Karpas-422 (cell line): ENCODE data around the gene WDR72. TPM values are rescaled to one million over a fixed set of nuclear protein-coding genes. Genes with fewer than 3 reads are reported as not detected.

ENCODE experiments used
- DNase-seq: peaks from one replicate; pipeline ENCODE4 v3.0.0-alpha.2; 2015
- H2AFZ ChIP-seq: fragments of 200-600 bp; sonication (generic); 2 replicates; pipeline ENCODE4 v1.6.1; 2014; ENCODE audit warnings: antibody characterized with exemption, low read length, mixed read lengths
- H3K27ac ChIP-seq: fragments of 200-600 bp; sonication (generic); 2 replicates; pipeline ENCODE4 v1.5.1; 2014; ENCODE audit warnings: mild to moderate bottlenecking, low read length, moderate library complexity
- H3K27me3 ChIP-seq: fragments of 200-600 bp; sonication (generic); 2 replicates; pipeline ENCODE4 v1.6.1; 2014; ENCODE audit warnings: low read length, mixed read lengths
- H3K36me3 ChIP-seq: fragments of 200-600 bp; sonication (generic); 2 replicates; pipeline ENCODE4 v1.6.1; 2014; ENCODE audit warnings: low read length, mixed read lengths; ENCODE audit not compliant: insufficient read depth
- H3K4me1 ChIP-seq: fragments of 200-600 bp; sonication (generic); 2 replicates; pipeline ENCODE4 v1.6.1; 2014; ENCODE audit warnings: mild to moderate bottlenecking, low read length, mixed read lengths
- H3K4me2 ChIP-seq: fragments of 200-600 bp; sonication (generic); 2 replicates; pipeline ENCODE4 v1.6.1; 2014; ENCODE audit warnings: low read length, low read depth, mild to moderate bottlenecking; ENCODE audit not compliant: poor library complexity, severe bottlenecking
- H3K4me3 ChIP-seq: fragments of 200-600 bp; sonication (generic); 2 replicates; pipeline ENCODE4 v1.5.1; 2014; ENCODE audit warnings: mild to moderate bottlenecking, antibody characterized with exemption, low read length, mixed read lengths
- H3K79me2 ChIP-seq: fragments of 200-600 bp; sonication (generic); 2 replicates; pipeline ENCODE4 v1.6.1; 2014; ENCODE audit warnings: mild to moderate bottlenecking, low read length, mixed read lengths
- H3K9ac ChIP-seq: fragments of 200-600 bp; sonication (generic); 2 replicates; pipeline ENCODE4 v1.6.0; 2014; ENCODE audit warnings: low read length
- H3K9me2 ChIP-seq: fragments of 200-600 bp; sonication (generic), shearing (Covaris generic); replicated peaks from 2 replicates; pipeline ENCODE4 v1.6.0; 2014; ENCODE audit warnings: mild to moderate bottlenecking, low read length, moderate library complexity; ENCODE audit not compliant: insufficient read depth
- H3K9me3 ChIP-seq: fragments of 300-700, 200-600 bp; sonication (generic); 2 replicates; pipeline ENCODE4 v1.6.1; 2014; ENCODE audit warnings: low read length, mixed read lengths
- H4K20me1 ChIP-seq: fragments of 200-600 bp; sonication (generic); 2 replicates; pipeline ENCODE4 v1.6.1; 2014; ENCODE audit warnings: mild to moderate bottlenecking, antibody characterized with exemption, low read length, low read depth; ENCODE audit not compliant: insufficient read depth
- total RNA-seq: library from RNA; depleted of rRNA; stranded (reverse); fragments of >200 nt; shearing (Covaris generic); gene quantifications from 2 replicates; pipeline ENCODE4 v1.2.3, GENCODE V29; 2014; ENCODE audit warnings: low replicate concordance

The WDR72 gene
- total RNA-seq, 1 experiment from 2014 or later, result not detected

DNA sequence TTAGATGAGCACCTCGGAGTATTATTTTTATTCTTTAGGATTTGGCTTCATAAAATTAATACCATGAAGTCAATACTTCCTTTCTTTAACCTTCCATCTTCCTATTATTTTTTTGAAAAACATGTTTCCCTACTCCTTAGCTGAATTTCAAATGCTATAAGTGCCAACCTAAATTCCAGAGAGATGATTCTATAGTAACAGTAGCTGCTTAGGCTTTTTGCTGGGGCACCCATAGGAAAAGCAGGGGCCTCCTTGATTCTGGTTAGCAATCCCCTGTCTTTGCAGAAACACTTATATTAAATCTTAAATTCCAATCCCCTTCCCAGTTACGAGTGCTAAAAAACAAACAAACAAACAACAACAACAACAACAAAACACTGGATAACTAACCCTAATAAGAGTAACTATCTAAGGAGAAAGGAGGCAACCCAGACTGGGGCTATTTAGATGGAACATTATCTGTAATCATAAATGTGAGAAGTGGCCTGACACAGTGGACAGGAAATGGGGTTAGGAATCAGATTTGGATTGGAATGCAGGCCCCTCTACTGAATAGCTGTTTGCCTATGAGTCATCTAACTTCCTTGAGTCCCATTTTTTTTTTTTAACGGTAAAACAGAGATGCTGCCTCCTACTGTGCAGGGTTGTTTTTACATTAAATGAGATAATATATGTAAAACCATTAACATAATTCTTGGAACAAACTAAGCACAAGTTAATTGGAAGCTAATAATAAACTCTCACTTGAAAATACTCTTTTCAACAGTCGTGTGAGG, 148.1 kb downstream of the WDR72 start:
- Histone ChIP-seq H2AFZ (no peak overlapping the region), H3K27me3 (no peaks in the 10 kb centered on the region), H3K9ac (no peak overlapping the region), H3K36me3 (no peaks in the 10 kb centered on the region), H3K79me2 (no peaks in the 10 kb centered on the region), H4K20me1 (no peaks in the 10 kb centered on the region), H3K4me2 (no peak overlapping the region), H3K4me1 (no peaks in the 10 kb centered on the region), H3K9me2 (no peaks in the 10 kb centered on the region), H3K4me3 (no peak overlapping the region), H3K27ac (no peak overlapping the region), H3K9me3 (no peaks in the 10 kb centered on the region)
- no peak for DNase-seq

DNA sequence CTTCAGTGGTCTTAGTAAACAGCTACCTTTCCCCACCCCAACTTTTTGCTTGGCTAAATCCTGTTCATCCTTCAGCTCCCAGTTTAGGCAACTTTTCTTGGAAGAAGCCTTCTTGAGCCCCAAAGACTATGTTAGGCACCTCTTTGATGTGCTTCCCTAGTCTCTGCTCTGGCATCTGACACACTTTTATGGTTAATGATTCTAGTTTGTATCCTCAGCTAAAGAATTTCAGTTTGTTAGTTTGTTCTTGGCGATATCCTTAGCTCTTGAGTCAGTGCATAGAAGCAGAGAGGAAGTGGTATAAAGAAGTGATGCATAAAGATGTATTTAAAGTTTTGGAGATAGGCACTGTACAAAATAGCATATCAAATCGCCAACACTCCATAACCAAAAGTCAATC, 168.4 kb downstream of the WDR72 start:
- Histone ChIP-seq H3K79me2 (no peaks in the 10 kb centered on the region), H3K9ac (no peak overlapping the region), H4K20me1 (no peaks in the 10 kb centered on the region), H3K9me2 (no peaks in the 10 kb centered on the region), H3K27ac (no peak overlapping the region), H2AFZ (no peak overlapping the region), H3K36me3 (no peaks in the 10 kb centered on the region), H3K27me3 (no peaks in the 10 kb centered on the region), H3K4me1 (no peaks in the 10 kb centered on the region), H3K4me2 (no peak overlapping the region), H3K9me3 (no peaks in the 10 kb centered on the region), H3K4me3 (no peak overlapping the region)
- DNase-seq, result no peak

GRCh38 chr15:53590380-53590779, 169.1 kb downstream of the WDR72 start:
- Histone ChIP-seq H3K4me1 (no peaks in the 10 kb centered on the region), H3K4me2 (no peak overlapping the region)

DNA sequence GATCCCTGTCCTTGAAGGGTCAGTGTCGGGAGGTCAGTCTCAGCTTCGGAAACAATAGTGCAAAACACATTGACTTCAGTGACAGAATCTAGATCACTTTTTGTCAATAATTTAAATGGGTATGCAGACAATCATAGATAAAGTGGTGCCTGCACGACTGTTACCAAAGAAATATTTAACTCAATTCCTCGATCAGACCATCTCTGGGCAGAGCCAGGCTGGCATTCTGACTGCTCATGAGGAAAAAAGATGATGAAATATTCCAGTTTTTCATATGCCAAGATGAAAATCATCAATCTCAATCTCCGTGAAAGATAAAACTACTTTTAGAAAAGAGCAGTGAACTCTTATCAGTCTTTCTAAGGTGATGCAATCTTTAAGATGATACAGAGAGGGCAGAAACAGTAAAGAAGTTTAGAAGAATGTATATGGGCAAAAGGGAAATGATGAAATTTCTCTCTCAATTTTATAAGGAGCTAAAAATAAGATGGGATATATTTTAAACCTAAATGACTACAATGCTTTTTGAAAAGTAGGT, 169.9 kb downstream of the WDR72 start:
- H4K20me1 ChIP-seq, result no peaks in the 10 kb centered on the region
- no peak overlapping the region for H2AFZ ChIP-seq
- no peaks in the 10 kb centered on the region for H3K9me2 ChIP-seq
- DNase-seq, result no peak
- H3K4me2 ChIP-seq, result no peak overlapping the region
- no peaks in the 10 kb centered on the region for H3K9me3 ChIP-seq
- H3K9ac ChIP-seq, result no peak overlapping the region
- no peaks in the 10 kb centered on the region for H3K27me3 ChIP-seq
- H3K27ac ChIP-seq, result no peak overlapping the region
- H3K4me1 ChIP-seq, result no peaks in the 10 kb centered on the region
- no peak overlapping the region for H3K4me3 ChIP-seq
- no peaks in the 10 kb centered on the region for H3K36me3 ChIP-seq
- no peaks in the 10 kb centered on the region for H3K79me2 ChIP-seq

More at GRCh38 chr15:53590380-53590779, 169.1 kb downstream of the WDR72 start:
- H3K27ac ChIP-seq, result no peak overlapping the region
- H3K4me3 ChIP-seq, result no peak overlapping the region
- H3K36me3 ChIP-seq, result no peaks in the 10 kb centered on the region
- no peak overlapping the region for H2AFZ ChIP-seq
- H3K9me2 ChIP-seq, result no peaks in the 10 kb centered on the region
- H3K9ac ChIP-seq, result no peak overlapping the region
- no peaks in the 10 kb centered on the region for H3K79me2 ChIP-seq
- H3K9me3 ChIP-seq, result no peaks in the 10 kb centered on the region
- DNase-seq, result no peak
- H3K27me3 ChIP-seq, result no peaks in the 10 kb centered on the region
- H4K20me1 ChIP-seq, result no peaks in the 10 kb centered on the region

DNA sequence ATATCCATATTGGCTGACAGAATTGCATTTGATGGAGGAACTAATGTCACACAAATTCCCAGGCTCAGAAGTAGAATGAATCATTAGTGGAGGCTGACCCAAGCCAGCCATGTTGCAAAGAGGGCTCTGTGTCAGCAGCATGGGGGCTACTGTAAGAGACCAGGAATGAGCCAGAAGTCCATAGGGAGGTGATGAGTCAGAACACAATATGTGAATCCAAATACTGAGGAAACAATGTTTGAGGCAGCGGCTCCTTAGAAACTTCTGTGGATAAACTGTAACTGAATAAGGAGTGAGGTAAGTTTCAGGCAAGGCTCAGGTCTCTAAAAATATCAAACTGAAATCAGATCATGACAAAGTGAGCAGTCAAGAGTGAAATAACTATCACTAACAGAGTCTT, 170.7 kb downstream of the WDR72 start:
- no peaks in the 10 kb centered on the region for H3K9me2 ChIP-seq
- no peak overlapping the region for H3K4me3 ChIP-seq

GRCh38 chr15:53586799-53587198, 172.7 kb downstream of the WDR72 start:
- DNase-seq, result peak; percentile 82

More for the DNA sequence above, 170.7 kb downstream of the WDR72 start:
- no peaks in the 10 kb centered on the region for H3K9me3 ChIP-seq
- no peak overlapping the region for H3K4me2 ChIP-seq
- H2AFZ ChIP-seq, result no peak overlapping the region
- no peak for DNase-seq
- no peaks in the 10 kb centered on the region for H4K20me1 ChIP-seq
- H3K27me3 ChIP-seq, result no peaks in the 10 kb centered on the region
- H3K9ac ChIP-seq, result no peak overlapping the region
- no peaks in the 10 kb centered on the region for H3K36me3 ChIP-seq
- no peaks in the 10 kb centered on the region for H3K79me2 ChIP-seq
- no peak overlapping the region for H3K27ac ChIP-seq
- no peaks in the 10 kb centered on the region for H3K4me1 ChIP-seq

DNA sequence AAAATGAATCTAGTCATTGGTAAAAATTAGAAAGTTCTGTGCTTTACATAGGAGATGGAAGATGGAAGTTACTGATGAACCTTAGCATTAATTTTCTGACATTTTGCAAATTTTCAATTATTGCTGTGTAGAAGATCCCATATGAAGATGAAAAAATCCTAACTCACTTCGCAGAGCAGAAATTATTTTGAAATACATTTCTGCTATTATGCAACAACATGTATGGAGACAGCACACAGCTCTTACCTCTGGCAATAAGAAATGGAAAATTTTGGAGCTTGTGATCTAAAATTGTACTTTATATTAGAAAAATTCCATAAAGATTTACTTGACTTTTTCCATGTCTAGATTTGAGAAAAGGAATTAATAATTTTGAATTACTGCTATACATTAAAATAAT, 177.9 kb downstream of the WDR72 start:
- no peak overlapping the region for H3K4me2 ChIP-seq
- no peaks in the 10 kb centered on the region for H3K79me2 ChIP-seq
- no peaks in the 10 kb centered on the region for H3K9me3 ChIP-seq
- no peaks in the 10 kb centered on the region for H3K36me3 ChIP-seq
- no peak for DNase-seq
- H3K9ac ChIP-seq, result no peak overlapping the region
- no peaks in the 10 kb centered on the region for H3K4me1 ChIP-seq
- H3K4me3 ChIP-seq, result no peak overlapping the region
- H3K9me2 ChIP-seq, result no peaks in the 10 kb centered on the region
- H4K20me1 ChIP-seq, result no peaks in the 10 kb centered on the region
- H3K27ac ChIP-seq, result no peak overlapping the region
- no peaks in the 10 kb centered on the region for H3K27me3 ChIP-seq
- no peak overlapping the region for H2AFZ ChIP-seq

More at GRCh38 chr15:53586799-53587198, 172.7 kb downstream of the WDR72 start:
- no peaks in the 10 kb centered on the region for H3K4me1 ChIP-seq
- H3K9me3 ChIP-seq, result no peaks in the 10 kb centered on the region
- H3K27ac ChIP-seq, result no peak overlapping the region
- no peaks in the 10 kb centered on the region for H3K9me2 ChIP-seq
- H3K4me3 ChIP-seq, result no peak overlapping the region
- no peaks in the 10 kb centered on the region for H3K27me3 ChIP-seq
- H3K36me3 ChIP-seq, result no peaks in the 10 kb centered on the region
- H2AFZ ChIP-seq, result no peak overlapping the region
- H4K20me1 ChIP-seq, result no peaks in the 10 kb centered on the region
- H3K79me2 ChIP-seq, result no peaks in the 10 kb centered on the region
- no peak overlapping the region for H3K4me2 ChIP-seq
- H3K9ac ChIP-seq, result no peak overlapping the region

DNA sequence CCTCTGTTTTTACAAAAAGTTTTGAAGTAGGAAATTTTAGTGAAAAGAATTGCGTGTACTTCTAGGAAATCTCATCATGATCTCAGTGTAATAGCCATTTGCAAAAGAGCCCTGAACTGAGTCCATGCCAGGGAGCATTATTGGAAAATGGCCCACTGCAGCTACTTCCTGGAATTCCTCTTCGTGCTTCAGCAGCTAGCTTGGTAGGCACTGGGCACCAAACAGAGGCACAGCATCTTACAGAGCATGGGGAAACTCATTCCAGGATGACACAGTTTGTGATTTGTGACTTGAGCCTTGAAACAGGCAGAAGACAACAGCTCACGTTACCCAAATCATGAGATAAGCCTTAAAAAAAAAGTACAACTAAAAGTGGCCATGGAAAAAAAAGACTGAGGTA, 179.1 kb downstream of the WDR72 start:
- H3K27me3 ChIP-seq, result no peaks in the 10 kb centered on the region
- H3K9me2 ChIP-seq, result no peaks in the 10 kb centered on the region
- no peaks in the 10 kb centered on the region for H3K79me2 ChIP-seq
- no peaks in the 10 kb centered on the region for H3K36me3 ChIP-seq
- no peak for DNase-seq
- H4K20me1 ChIP-seq, result no peaks in the 10 kb centered on the region
- H3K27ac ChIP-seq, result no peak overlapping the region
- H3K4me1 ChIP-seq, result no peaks in the 10 kb centered on the region
- no peak overlapping the region for H3K4me3 ChIP-seq
- no peaks in the 10 kb centered on the region for H3K9me3 ChIP-seq
- no peak overlapping the region for H2AFZ ChIP-seq
- no peak overlapping the region for H3K9ac ChIP-seq
- no peak overlapping the region for H3K4me2 ChIP-seq
